Activated T-helper 1 cell treated with anti-CD3 and anti-CD28 coated beads, Interleukin-12 subunit alpha, Interleukin-12 subunit beta, Interleukin-2, Interleukin-4 antibody, amounts not matched to agents 30 ng/mL and 10 ng/mL and 1 ng/mL, durations not matched to agents 14 hours and 24 hours and 36 hours (primary cell): ENCODE measurements around the gene BICC1. TPM values are rescaled to one million over a fixed set of nuclear protein-coding genes. Genes with fewer than 3 reads are reported as not detected.

Experiments
- DNase-seq: peaks from one replicate; pipeline ENCODE4 v3.0.0; 2021; ENCODE audit warnings: low spot score
- H3K27ac Mint-ChIP-seq: one replicate; pipeline ENCODE4 v1.8.0; 2021; ENCODE audit warnings: mild to moderate bottlenecking, mixed read lengths
- H3K27me3 Mint-ChIP-seq: one replicate; pipeline ENCODE4 v1.8.0; 2022; ENCODE audit warnings: mild to moderate bottlenecking, moderate library complexity, mixed read lengths; ENCODE audit not compliant: insufficient read depth
- H3K36me3 Mint-ChIP-seq: one replicate; pipeline ENCODE4 v1.8.0; 2021; ENCODE audit warnings: low read depth, mixed read lengths
- H3K4me1 Mint-ChIP-seq: one replicate; pipeline ENCODE4 v1.8.0; 2021; ENCODE audit warnings: low read depth, mixed read lengths
- H3K4me3 Mint-ChIP-seq: one replicate; pipeline ENCODE4 v1.8.0; 2021; ENCODE audit warnings: mild to moderate bottlenecking, moderate library complexity, mixed read lengths
- H3K9me3 Mint-ChIP-seq: one replicate; pipeline ENCODE4 v1.8.0; 2021; ENCODE audit warnings: mixed read lengths
- intact Hi-C: fragments of 100-400 bp; cut with micrococcal nuclease; formaldehyde crosslinking; loops from one replicate; pipeline ENCODE4 v1.15.1; 2024
- total RNA-seq: library from RNA; stranded (reverse); gene quantifications from 2 replicates; pipeline ENCODE4 v1.2.3, GENCODE V29; 2022

BICC1 gene
- total RNA-seq, 1 donor from 2014 or later: 0.03 TPM

- H3K36me3 Mint-ChIP-seq: no peaks in the 10 kb centered on the region
- no peak overlapping the region for H3K4me3 Mint-ChIP-seq
- no peaks in the 10 kb centered on the region for H3K27me3 Mint-ChIP-seq
- H3K27ac Mint-ChIP-seq: no peak overlapping the region
- H3K9me3 Mint-ChIP-seq: no peaks in the 10 kb centered on the region
- H3K4me1 Mint-ChIP-seq: no peaks in the 10 kb centered on the region
- no peak for DNase-seq
- intact Hi-C loops: no loop called here
Measured at GRCh38 chr10:58641095-58641531, 128.4 kb downstream of the BICC1 start.

DNA sequence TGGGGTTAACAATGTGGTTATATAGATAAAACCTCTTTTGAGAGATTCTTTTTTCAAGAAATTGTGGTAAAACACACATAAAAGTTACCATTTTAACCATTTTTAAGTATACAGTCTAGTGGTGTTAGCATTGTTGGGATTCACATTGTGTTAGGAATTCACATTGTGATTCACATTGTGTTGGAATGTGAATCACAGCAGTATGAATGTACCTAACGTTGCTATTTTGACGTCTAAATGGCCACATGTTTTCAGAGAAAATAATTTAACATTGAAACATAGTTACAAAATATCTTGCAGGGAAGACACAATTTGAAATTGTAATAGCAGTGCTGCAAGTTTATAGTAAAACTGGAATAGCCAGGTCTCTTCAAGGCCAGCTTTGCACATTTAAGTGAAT lies 129.0 kb downstream of the BICC1 start:
- Mint-ChIP-seq H3K4me3 (no peak overlapping the region), H3K27me3 (no peaks in the 10 kb centered on the region), H3K36me3 (no peaks in the 10 kb centered on the region), H3K27ac (no peak overlapping the region), H3K4me1 (no peaks in the 10 kb centered on the region), H3K9me3 (no peaks in the 10 kb centered on the region)
- intact Hi-C loops: no loop called here
- DNase-seq: no peak

- Mint-ChIP-seq H3K36me3 (no peaks in the 10 kb centered on the region), H3K4me3 (no peak overlapping the region), H3K9me3 (no peaks in the 10 kb centered on the region), H3K4me1 (no peaks in the 10 kb centered on the region), H3K27me3 (no peaks in the 10 kb centered on the region), H3K27ac (no peak overlapping the region)
- intact Hi-C loops: no loop called here
- no peak for DNase-seq
Measured at GRCh38 chr10:58642283-58642682, 129.6 kb downstream of the BICC1 start.

DNA sequence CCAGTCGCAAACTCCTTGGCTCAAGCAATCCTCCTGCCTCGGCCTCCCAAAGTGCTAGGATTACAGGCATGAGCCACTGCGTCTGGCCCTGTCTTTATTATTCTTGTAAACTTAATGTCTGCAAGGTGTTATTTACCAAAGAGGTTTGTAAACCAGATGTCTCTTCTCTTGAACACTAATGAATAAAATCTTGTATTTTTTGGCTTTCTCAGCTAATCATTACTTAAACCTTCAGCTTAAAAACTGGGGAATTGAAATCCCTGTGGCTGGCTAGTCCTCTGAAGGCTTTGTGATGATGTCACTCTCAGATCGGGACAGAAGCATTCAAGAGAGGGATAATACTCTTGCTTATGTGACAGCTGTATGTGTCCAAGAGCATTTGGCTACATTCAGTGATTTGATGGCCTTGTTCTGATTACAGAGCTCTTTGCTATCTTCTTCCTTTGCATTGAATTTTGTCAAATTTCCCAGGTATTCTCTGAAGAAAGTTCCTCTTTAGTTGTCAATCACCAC lies 130.3 kb downstream of the BICC1 start:
- Mint-ChIP-seq H3K27ac (no peak overlapping the region), H3K4me3 (no peak overlapping the region), H3K27me3 (no peaks in the 10 kb centered on the region), H3K4me1 (no peaks in the 10 kb centered on the region), H3K36me3 (no peaks in the 10 kb centered on the region), H3K9me3 (no peaks in the 10 kb centered on the region)
- intact Hi-C loops: no loop called here
- no peak for DNase-seq

- Mint-ChIP-seq H3K36me3 (no peaks in the 10 kb centered on the region), H3K4me3 (no peak overlapping the region), H3K9me3 (no peaks in the 10 kb centered on the region), H3K27me3 (no peaks in the 10 kb centered on the region), H3K4me1 (no peaks in the 10 kb centered on the region), H3K27ac (no peak overlapping the region)
- no peak for DNase-seq
- intact Hi-C loops: no loop called here
Measured at GRCh38 chr10:58644311-58644710, 131.6 kb downstream of the BICC1 start.

DNA sequence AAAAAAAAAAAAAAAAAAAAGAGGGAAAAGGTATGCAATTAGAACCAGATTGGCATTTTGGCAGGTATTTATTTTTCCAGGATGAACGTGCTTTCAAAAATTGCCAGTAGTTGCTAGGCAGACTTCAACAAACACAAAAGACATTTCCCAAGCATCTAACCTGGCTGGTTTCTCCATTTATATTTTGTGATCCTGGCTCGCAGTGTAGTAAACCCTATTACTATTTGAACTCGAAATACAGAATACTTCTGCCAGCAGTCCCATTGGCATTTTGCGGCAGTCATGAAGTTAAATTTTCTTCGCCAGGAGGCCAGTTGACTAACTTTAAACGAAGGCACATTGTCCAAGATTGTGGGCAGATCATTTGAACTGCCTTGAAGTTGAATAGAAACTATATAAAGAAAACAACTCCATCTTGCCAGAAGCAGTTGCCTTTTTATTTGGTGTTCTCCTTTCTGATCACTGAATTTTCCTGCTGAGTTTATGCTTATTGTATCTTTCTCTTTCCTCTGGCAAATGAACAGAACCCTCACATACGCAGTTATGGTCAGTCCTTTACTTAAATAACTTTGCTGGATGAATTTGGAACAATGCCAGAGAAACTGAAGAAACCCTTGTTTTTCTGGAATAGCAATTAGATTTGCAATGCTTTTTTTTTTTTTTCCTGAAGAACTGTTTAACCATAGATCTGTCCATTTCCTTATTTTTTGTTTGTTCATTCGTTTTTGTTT lies 132.9 kb downstream of the BICC1 start:
- H3K27me3 Mint-ChIP-seq: no peaks in the 10 kb centered on the region
- no peaks in the 10 kb centered on the region for H3K4me1 Mint-ChIP-seq
- no peak for DNase-seq
- H3K36me3 Mint-ChIP-seq: no peaks in the 10 kb centered on the region
- H3K27ac Mint-ChIP-seq: no peak overlapping the region
- no peaks in the 10 kb centered on the region for H3K9me3 Mint-ChIP-seq
- H3K4me3 Mint-ChIP-seq: no peak overlapping the region
- intact Hi-C loops: no loop called here

DNA sequence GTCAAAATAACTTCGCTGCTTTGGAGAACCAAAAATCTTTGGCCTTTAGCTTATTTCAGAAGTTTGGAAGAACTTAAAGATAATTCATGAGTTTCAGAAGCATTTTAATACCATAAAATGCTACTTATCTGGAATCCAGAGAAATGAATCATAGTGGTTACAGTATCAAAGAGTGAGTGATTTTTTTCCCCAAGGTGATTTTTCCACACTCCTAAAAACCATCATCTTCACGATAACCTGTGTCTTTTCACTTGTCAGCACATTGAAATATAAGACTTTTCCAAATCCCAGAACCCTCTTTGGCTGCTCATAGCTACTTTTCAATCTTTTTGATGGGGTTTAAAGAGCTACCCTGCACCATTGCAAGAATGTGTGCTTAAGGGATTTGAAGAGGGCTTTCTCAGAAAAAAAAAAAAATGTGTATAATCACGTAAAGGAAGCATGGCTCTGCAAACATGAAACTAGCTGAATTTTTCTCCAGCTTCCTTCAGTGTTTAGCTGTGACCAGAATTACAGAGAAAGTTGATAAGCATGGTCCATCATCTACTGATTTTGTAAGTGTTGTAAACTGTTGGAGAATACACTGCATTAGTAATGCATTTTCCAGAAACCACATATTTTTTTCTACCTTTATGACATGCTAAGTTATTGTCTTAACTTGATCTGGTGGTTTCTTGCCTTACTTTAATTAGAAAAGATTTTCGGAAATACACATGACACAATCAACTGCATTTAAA lies 134.9 kb downstream of the BICC1 start:
- no peaks in the 10 kb centered on the region for H3K27me3 Mint-ChIP-seq
- no peaks in the 10 kb centered on the region for H3K4me1 Mint-ChIP-seq
- H3K9me3 Mint-ChIP-seq: no peaks in the 10 kb centered on the region
- no peak overlapping the region for H3K27ac Mint-ChIP-seq
- intact Hi-C loops: no loop called here
- no peaks in the 10 kb centered on the region for H3K36me3 Mint-ChIP-seq
- DNase-seq: no peak
- H3K4me3 Mint-ChIP-seq: no peak overlapping the region

DNA sequence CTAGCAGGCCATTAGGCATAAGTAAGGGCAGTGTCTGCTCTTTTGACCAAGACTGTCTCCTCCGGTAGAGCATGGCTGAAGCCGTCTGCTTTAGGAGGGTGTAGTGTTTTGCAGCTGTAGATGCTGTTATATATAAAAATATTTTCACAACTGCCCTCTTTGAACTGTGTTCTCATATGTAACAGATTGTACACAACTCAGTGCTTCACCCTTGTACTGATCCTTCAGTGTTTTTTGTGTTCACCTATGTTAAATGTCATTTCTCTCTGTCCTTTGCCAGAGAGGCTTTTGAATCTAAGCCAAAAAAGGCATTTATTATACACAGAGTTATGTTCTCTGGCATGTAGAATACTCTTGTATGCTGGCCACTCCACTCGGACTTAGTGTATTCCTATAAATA lies 135.5 kb downstream of the BICC1 start:
- H3K4me1 Mint-ChIP-seq: no peaks in the 10 kb centered on the region
- H3K36me3 Mint-ChIP-seq: no peaks in the 10 kb centered on the region
- H3K4me3 Mint-ChIP-seq: no peak overlapping the region
- no peaks in the 10 kb centered on the region for H3K27me3 Mint-ChIP-seq
- H3K9me3 Mint-ChIP-seq: no peaks in the 10 kb centered on the region
- intact Hi-C loops: no loop called here
- H3K27ac Mint-ChIP-seq: no peak overlapping the region
- no peak for DNase-seq

DNA sequence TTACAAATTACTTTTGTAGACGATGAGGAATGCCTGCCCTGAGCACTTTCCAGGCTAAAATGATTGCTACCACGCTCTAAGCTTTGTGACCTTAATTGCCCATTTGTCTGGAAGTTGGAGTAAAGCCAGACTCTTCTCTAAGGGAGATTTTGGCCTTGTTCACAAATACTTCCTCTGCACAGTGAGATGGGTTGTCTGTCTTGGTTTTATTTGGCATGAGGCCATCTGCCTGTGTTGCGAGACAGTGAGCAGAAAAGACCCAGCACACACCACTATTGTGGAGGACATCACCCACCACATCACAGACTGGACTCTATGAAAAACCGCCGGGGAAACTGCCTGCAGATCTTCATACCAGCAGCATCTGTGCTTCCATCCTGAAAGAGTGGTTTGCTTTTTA lies 138.4 kb downstream of the BICC1 start:
- Mint-ChIP-seq H3K27me3 (no peaks in the 10 kb centered on the region), H3K4me1 (no peaks in the 10 kb centered on the region), H3K27ac (no peak overlapping the region)

GRCh38 chr10:58651742-58652141 lies 139.1 kb downstream of the BICC1 start:
- Mint-ChIP-seq H3K4me1 (no peaks in the 10 kb centered on the region), H3K36me3 (no peaks in the 10 kb centered on the region), H3K27me3 (no peaks in the 10 kb centered on the region), H3K27ac (no peak overlapping the region), H3K4me3 (no peak overlapping the region), H3K9me3 (no peaks in the 10 kb centered on the region)
- intact Hi-C loops: no loop called here
- no peak for DNase-seq

More for the DNA sequence above, 138.4 kb downstream of the BICC1 start:
- Mint-ChIP-seq H3K36me3 (no peaks in the 10 kb centered on the region), H3K4me3 (no peak overlapping the region), H3K9me3 (no peaks in the 10 kb centered on the region)
- DNase-seq: no peak
- intact Hi-C loops: no loop called here

DNA sequence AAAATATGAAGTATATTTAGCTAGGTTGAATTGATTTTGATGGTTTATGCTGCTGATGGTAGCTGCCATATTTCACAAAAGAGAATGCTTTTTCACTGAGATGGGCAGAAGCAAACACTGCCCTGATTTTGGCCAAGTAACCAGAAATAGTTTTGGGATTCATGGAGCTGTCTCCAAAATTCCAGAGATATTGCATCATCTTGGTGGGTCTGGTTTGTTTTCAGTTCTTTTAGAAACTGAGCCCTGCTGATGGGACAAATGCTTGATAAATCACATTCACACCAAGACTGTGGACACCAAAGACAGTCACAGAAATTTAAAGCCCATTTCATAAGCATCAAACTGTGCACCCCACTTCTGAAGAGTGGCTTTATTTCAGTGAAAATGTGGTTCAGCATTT lies 140.5 kb downstream of the BICC1 start:
- no peak overlapping the region for H3K4me3 Mint-ChIP-seq
- intact Hi-C loops: no loop called here
- H3K4me1 Mint-ChIP-seq: no peaks in the 10 kb centered on the region
- H3K36me3 Mint-ChIP-seq: no peaks in the 10 kb centered on the region
- no peak for DNase-seq
- no peak overlapping the region for H3K27ac Mint-ChIP-seq
- H3K27me3 Mint-ChIP-seq: no peaks in the 10 kb centered on the region
- no peaks in the 10 kb centered on the region for H3K9me3 Mint-ChIP-seq

DNA sequence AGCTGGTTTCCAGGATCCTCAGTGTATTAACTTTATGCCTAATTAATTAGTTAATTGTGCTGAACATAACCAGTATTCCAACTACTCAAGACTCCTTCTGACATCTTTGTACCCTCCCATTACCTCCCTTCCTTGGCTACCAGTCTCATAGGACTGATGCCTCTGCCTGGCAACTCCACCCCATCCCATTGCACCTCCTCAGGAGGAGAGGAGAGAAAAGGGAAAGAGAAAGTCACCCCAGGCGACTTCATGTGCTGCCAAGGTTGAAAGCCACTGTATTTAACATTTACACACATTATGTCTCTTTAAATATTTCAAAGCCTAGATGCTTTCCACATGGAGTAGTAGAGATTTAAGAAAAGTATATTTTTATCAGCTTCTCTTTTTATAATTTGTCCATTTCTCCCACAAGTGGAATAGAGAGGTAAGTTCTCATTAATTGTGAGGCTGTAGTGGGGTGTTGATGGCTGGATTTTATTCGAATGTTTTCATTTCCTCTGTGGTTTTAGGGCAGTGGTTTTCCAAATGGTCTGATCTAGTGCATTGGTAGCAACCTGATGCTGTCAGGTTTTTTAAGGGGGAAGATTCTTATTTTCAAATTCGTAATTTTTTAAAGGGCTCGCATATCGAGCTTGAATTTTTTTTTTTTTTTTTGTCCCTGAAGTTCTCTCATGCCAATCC lies 148.0 kb downstream of the BICC1 start:
- Mint-ChIP-seq H3K4me3 (no peak overlapping the region), H3K27ac (no peak overlapping the region), H3K27me3 (no peaks in the 10 kb centered on the region), H3K9me3 (peaks cover 5% of the 10 kb centered on the region), H3K36me3 (no peaks in the 10 kb centered on the region), H3K4me1 (no peaks in the 10 kb centered on the region)
- DNase-seq: no peak
- intact Hi-C loops: loop anchor here (1.0 kb wide), 1 partner anchor 37 kb away; no protein-coding TSS in a partner anchor

GRCh38 chr10:58661336-58661735 lies 148.7 kb downstream of the BICC1 start:
- Mint-ChIP-seq H3K27ac (no peak overlapping the region), H3K27me3 (no peaks in the 10 kb centered on the region), H3K4me3 (no peak overlapping the region), H3K9me3 (peaks cover 5% of the 10 kb centered on the region), H3K36me3 (no peaks in the 10 kb centered on the region), H3K4me1 (no peaks in the 10 kb centered on the region)
- intact Hi-C loops: no loop called here
- DNase-seq: no peak
